Heart left ventricle (tissue), 16 donors: ENCODE data around the gene LRRC53. TPM values are rescaled to one million over a fixed set of nuclear protein-coding genes. Genes with fewer than 3 reads are reported as not detected.

Experiments
- ATAC-seq, 4 donors: fragments of 200-7000 bp; cut with Tn5 transposase; one replicate each; pipeline ENCODE4 v1.9.1; 2020 to 2022; ENCODE audit warnings: moderate library complexity in 4 of 4, mild to moderate bottlenecking in 3 of 4, moderate number of reproducible peaks in 1 of 4
- DNase-seq, 5 donors: peaks; one replicate each; pipeline ENCODE4 v3.0.0-alpha.2; 2020
- H3K27ac ChIP-seq, 12 donors: fragments of 200-600 bp; sonication (generic) in 4 of 12; one replicate each; pipeline versions ENCODE4 v1.5.0 to v1.8.0; 2016 to 2022; ENCODE audit warnings: mild to moderate bottlenecking in 2 of 12
- H3K27me3 ChIP-seq, 9 donors: fragments of 200-600 bp; sonication (generic) in 2 of 9; one replicate each; pipeline versions ENCODE4 v1.5.1 to v1.8.0; 2016 to 2022; ENCODE audit warnings: mild to moderate bottlenecking in 3 of 9
- H3K36me3 ChIP-seq, 9 donors: fragments of 200-600 bp; sonication (generic) in 2 of 9; one replicate each; pipeline versions ENCODE4 v1.5.0 to v1.8.0; 2018 to 2022; ENCODE audit warnings: mild to moderate bottlenecking in 2 of 9
- H3K4me1 ChIP-seq, 12 donors: fragments of 200-600 bp; sonication (generic) in 4 of 12; one replicate each; pipeline versions ENCODE4 v1.5.0 to v1.8.0; 2016 to 2022; ENCODE audit warnings: mild to moderate bottlenecking in 3 of 12
- H3K4me3 ChIP-seq, 12 donors: fragments of 200-600 bp; sonication (generic) in 4 of 12; one replicate each; pipeline versions ENCODE4 v1.5.0 to v1.8.0; 2017 to 2022; ENCODE audit warnings: mild to moderate bottlenecking in 9 of 12, moderate library complexity in 4 of 12
- H3K9me3 ChIP-seq, 12 donors: fragments of 200-600 bp; sonication (generic) in 4 of 12; one replicate each; pipeline versions ENCODE4 v1.5.0 to v1.8.0; 2016 to 2022; ENCODE audit warnings: mild to moderate bottlenecking in 1 of 12
- POLR2A ChIP-seq, 2 donors: fragments of 450-650 bp; IDR thresholded peaks; one replicate each; pipeline ENCODE4 v1.6.1; 2017; ENCODE audit warnings: antibody characterized with exemption in 2 of 2, mild to moderate bottlenecking in 2 of 2, moderate library complexity in 2 of 2
- WGBS, 4 donors: extraction: QIAGEN DNeasy Blood & Tissue Kit in 2 of 4; methylation state at CpG; one replicate each; pipeline versions ENCODE4 v1.1.5 to v1.1.7; 2013 to 2018; 5-methylcytosine and 5-hydroxymethylcytosine counted together
- intact Hi-C, 10 donors: fragments of 100-400 bp; cut with DNase I; formaldehyde crosslinking; loops; one replicate each; pipeline versions ENCODE4 v1.11.1 to v1.14.2; 2022
- polyA plus RNA-seq, 2 donors: library from polyadenylated mRNA; stranded (reverse); fragments of 200-250 nt; gene quantifications; one replicate each; pipeline ENCODE4 v1.2.3, GENCODE V29; 2013
- total RNA-seq, 9 donors: library from RNA; depleted of rRNA in 2 of 9; stranded (reverse); fragments of >200 nt in 2 of 9; fragmentation: NEBNext Ultra II Directional in 3 of 9; extraction: Animal tissue kit (Norgen Biotek cat#: 25700) in 3 of 9; gene quantifications; one replicate each; pipeline versions ENCODE4 v1.1.0 to v1.2.4, GENCODE V29; 2016 to 2023
- TF ChIP-seq, protein P1 (sequence below), 12 donors: fragments of 200-600 bp; sonication (generic) in 4 of 12; IDR thresholded peaks; one replicate each; pipeline versions ENCODE4 v1.5.0 to v1.8.0; 2018 to 2022; ENCODE audit warnings: antibody characterized with exemption in 12 of 12, mild to moderate bottlenecking in 5 of 12
- donor health status: ischemic (EF 13 %, LVEDD 7.1; RV severe dilation, severe dysfunction).
- donor health status: healthy with polysubstance abuse.
- donor health status: DM: no; HTN: yes; CAD: no.
- donor health status: DM: no; HTN: no; CAD: no.
- donor health status: ischemic (EF 25% LVEDD 6.9; RV normal size, moderate dysfunction).
- donor health status: ischemic (EF 25% LVEDD 5.7; RV mildly dilated, moderate dysfunction).
- donor health status: healthy.
- donor health status: DM: yes; HTN: yes; CAD: no.
- donor health status: ischemic (EF 35%, LVEDD 5.7; RV mildly dilated, moderate dysfunction).
- donor health status: nonischemic (EF 11% LVEDD 7.7; RV severe dilation, severe dysfunction).
- donor health status: DM: yes; HTN: yes; CAD: no.
- donor health status: PGD.
- donor health status: ischemic (EF 29% LVEDD 5.4; RV normal size, mild dysfunction).
- donor health status: nonischemic (EF 23%, LVEDD 6.1; RV moderate dilation, normal function).

LRRC53 gene
- total and polyA plus RNA-seq, 11 donors, result 0.04 to 0.09 (median 0.06) TPM; not detected in 8

DNA sequence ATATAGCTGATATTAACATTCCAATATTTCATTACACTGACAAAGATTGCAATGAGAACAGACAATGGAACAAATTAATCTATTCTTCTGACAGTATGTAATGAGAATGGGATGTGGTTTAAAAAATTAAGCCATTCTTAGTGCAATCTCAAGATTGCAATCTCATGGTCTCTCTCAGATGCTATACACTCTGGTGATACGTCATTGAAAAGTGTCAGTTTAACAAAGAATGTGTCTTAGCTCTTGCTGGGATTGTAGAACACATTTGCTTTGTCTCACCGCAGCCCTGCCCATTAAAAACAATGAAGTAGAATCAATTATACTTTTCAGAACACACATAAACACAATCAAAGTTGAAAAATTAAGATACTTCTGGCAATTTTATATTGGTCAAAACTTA lies 55.2 kb downstream of the LRRC53 start:
- TF ChIP-seq, protein P1, sequence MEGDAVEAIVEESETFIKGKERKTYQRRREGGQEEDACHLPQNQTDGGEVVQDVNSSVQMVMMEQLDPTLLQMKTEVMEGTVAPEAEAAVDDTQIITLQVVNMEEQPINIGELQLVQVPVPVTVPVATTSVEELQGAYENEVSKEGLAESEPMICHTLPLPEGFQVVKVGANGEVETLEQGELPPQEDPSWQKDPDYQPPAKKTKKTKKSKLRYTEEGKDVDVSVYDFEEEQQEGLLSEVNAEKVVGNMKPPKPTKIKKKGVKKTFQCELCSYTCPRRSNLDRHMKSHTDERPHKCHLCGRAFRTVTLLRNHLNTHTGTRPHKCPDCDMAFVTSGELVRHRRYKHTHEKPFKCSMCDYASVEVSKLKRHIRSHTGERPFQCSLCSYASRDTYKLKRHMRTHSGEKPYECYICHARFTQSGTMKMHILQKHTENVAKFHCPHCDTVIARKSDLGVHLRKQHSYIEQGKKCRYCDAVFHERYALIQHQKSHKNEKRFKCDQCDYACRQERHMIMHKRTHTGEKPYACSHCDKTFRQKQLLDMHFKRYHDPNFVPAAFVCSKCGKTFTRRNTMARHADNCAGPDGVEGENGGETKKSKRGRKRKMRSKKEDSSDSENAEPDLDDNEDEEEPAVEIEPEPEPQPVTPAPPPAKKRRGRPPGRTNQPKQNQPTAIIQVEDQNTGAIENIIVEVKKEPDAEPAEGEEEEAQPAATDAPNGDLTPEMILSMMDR (IDR thresholded peaks at IDR 0.05), result no peak
- no peak for TF ChIP-seq POLR2A (IDR thresholded peaks at IDR 0.05)
- no peaks in the 10 kb centered on the region for H3K36me3 ChIP-seq
- no peaks in the 10 kb centered on the region for H3K27me3 ChIP-seq
- 81 to 90% (median 84%) methylated on average over 2 of the region's 2 CpGs for WGBS, 4 donors
- DNase-seq, result no peak
- ATAC-seq, result no peak
- no peaks in the 10 kb centered on the region for H3K4me1 ChIP-seq
- H3K4me3 ChIP-seq, result no peak overlapping the region
- H3K27ac ChIP-seq, result no peak overlapping the region
- intact Hi-C loops, result no loop called here
- H3K9me3 ChIP-seq, result no peaks in the 10 kb centered on the region

DNA sequence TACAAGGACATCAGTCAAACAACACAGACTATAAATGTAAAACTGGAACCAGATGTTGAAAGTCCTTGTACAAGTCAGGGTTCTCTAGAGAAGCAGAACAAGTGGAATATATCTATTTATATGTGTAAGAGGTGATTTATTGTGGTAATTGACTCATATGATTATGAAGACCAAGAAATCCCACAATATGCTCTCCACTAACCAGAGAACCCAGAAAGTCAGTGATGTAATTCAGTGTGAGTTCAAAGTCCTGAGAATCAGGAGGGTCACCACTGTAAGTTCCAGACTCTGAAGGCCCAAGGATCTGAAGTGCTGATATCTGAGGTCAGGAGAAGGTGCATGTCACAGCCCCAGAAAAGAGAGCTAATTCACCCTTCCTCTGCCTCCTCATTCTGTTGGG lies 57.0 kb downstream of the LRRC53 start:
- Histone ChIP-seq H3K27me3 (no peaks in the 10 kb centered on the region), H3K9me3 (peaks cover 0 to 7% (median 0%) of the 10 kb centered on the region in 12 donors), H3K27ac (no peak overlapping the region), H3K36me3 (no peaks in the 10 kb centered on the region), H3K4me1 (no peaks in the 10 kb centered on the region), H3K4me3 (no peak overlapping the region)
- TF ChIP-seq, protein P1 (IDR thresholded peaks at IDR 0.05), result no peak
- TF ChIP-seq POLR2A (IDR thresholded peaks at IDR 0.05), result no peak
- no peak for ATAC-seq
- intact Hi-C loops, result no loop called here
- DNase-seq, result no peak

DNA sequence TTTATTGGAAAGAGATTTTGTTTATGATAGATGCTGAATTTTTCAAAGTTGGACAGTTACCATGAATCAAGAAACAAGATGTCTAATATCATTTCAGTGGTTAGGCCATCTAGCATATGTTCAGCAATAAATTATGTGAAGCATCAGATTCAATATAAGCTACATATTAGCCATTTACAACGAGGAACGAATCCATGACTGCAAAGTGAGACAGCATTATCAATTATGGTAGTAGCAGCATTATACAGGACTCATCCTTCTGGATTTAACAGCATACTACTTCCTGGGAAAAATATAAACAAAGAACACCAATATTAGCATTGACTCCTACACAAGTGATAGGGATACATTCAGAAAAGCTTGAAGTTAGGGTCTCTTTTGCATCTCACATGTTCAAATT lies 59.1 kb downstream of the LRRC53 start:
- DNase-seq, result no peak
- 81 to 93% (median 84%) methylated on average over 2 of the region's 2 CpGs for WGBS, 4 donors
- intact Hi-C loops, result no loop called here

DNA sequence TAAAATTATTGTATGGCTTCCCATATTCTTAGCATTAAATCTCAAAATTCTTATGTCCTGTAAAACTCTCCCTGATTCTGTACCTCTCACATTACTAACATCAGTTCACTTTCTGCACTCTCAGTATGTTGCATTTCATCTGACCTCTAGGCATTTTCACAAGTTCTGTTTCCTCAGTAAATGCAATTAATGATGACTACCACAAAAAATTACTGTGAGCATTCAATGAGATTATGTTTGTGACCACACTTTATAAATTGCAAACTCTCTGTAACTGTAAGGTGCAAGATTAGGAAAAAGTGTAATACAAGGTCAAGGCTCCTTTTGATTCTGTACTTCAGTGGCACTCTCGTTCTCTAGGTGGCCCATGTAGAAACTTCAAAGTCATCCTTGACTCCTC lies 60.4 kb downstream of the LRRC53 start:
- no peak overlapping the region for H3K4me3 ChIP-seq
- DNase-seq (no peak), ATAC-seq (no peak)
- TF ChIP-seq, protein P1 (IDR thresholded peaks at IDR 0.05), result no peak
- TF ChIP-seq POLR2A (IDR thresholded peaks at IDR 0.05), result no peak
- H3K9me3 ChIP-seq, result peaks cover 0 to 8% (median 0%) of the 10 kb centered on the region in 12 donors
- no peaks in the 10 kb centered on the region for H3K36me3 ChIP-seq
- no peak overlapping the region for H3K27ac ChIP-seq
- intact Hi-C loops, result no loop called here
- H3K4me1 ChIP-seq, result no peaks in the 10 kb centered on the region
- 67 to 79% (median 72%) methylated on average over 1 of the region's 1 CpG for WGBS, 4 donors
- H3K27me3 ChIP-seq, result no peaks in the 10 kb centered on the region

More for the DNA sequence above, 59.1 kb downstream of the LRRC53 start:
- no peak overlapping the region for H3K4me3 ChIP-seq
- H3K9me3 ChIP-seq, result peaks cover 0 to 8% (median 0%) of the 10 kb centered on the region in 12 donors
- ATAC-seq, result no peak
- H3K27me3 ChIP-seq, result no peaks in the 10 kb centered on the region
- no peaks in the 10 kb centered on the region for H3K4me1 ChIP-seq
- no peak overlapping the region for H3K27ac ChIP-seq
- no peak for TF ChIP-seq POLR2A (IDR thresholded peaks at IDR 0.05)
- TF ChIP-seq, protein P1 (IDR thresholded peaks at IDR 0.05), result no peak
- no peaks in the 10 kb centered on the region for H3K36me3 ChIP-seq
